Stimulated activated CD4-positive, alpha-beta T cell treated with anti-CD3 and anti-CD28 coated beads, Interleukin-1b, Interleukin-23, amount 100 ng/mL, for 4 hours (primary cell): ENCODE measurements around the gene TBC1D5.

Experiments
- DNase-seq, 2 donors: peaks; one replicate each; pipeline ENCODE4 v3.0.0-alpha.2; 2020; ENCODE audit warnings: low read depth in 2 of 2

Gene TBC1D5

GRCh38 chr3:17302774-17303173 lies 439.7 kb downstream of the TBC1D5 start:
- no peak for DNase-seq

GRCh38 chr3:17302170-17302569 lies 440.3 kb downstream of the TBC1D5 start:
- no peak for DNase-seq

GRCh38 chr3:17301271-17301670 lies 441.2 kb downstream of the TBC1D5 start:
- no peak for DNase-seq

GRCh38 chr3:17300441-17300840 lies 442.0 kb downstream of the TBC1D5 start:
- no peak for DNase-seq

GRCh38 chr3:17298038-17298437 lies 444.4 kb downstream of the TBC1D5 start:
- DNase-seq: no peak

DNA sequence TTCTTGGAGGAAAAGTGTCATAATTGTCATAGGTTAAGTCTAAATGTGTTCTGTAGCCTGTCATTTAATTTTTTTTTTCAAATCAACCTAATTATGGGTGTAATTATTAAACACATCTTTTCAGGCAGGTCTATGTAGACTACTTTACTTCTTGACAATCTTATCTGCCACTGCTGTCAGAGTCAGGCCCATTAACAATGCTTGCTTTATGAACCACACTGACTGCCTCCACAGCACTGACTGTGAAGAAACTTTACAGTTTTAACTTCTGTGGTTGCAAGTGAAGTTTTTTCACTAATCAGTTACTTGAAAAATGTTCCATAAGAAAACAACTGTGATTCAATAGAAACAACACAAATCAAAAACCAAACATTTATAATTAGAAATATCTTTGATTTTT lies 449.9 kb downstream of the TBC1D5 start:
- no peak for DNase-seq

DNA sequence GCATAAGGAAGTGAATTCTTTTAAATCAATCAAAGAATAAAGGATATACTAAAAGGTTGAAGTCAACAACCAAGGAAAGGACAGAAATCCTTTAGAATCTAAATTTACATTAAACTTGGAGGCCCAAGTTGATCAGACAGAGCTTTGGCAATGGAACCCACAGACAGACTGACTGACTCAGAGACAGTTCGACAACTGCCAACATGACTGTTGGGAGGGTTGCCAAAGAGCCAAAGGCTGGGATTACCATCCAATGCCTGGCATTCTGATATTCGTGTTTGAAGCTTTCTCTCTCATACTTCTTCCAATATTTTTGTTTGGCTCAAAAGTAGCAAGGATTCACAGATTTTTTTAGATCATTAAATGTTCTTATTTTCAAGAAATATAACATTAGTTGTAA lies 451.5 kb downstream of the TBC1D5 start:
- no peak for DNase-seq

DNA sequence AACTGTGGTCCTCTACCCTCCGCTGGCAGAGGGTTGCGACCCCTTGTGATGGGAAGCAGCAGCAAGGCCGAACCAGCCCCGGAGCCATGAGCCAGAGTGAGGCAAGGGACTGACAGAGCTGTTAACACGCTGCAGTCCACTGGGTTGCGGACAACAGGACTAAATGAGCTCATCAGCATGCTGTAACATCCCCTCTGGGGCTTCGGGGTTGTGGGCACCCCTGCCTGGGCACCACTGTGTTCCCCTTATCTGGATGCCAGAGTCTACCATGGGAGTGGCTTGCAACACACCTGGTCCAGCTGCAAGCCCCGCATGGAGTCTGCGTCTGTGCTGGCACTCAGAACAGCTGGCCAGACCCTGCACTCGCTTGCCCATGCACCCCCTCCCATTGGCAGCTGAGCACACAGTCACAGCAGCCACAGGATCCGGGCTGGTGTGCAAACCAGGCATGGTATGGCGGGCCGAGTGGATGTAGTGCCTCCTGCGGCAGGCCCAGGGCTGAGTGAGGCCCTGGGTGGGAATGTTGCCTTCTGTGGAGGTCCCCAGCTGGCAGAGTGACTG lies 453.5 kb downstream of the TBC1D5 start:
- no peak for DNase-seq

DNA sequence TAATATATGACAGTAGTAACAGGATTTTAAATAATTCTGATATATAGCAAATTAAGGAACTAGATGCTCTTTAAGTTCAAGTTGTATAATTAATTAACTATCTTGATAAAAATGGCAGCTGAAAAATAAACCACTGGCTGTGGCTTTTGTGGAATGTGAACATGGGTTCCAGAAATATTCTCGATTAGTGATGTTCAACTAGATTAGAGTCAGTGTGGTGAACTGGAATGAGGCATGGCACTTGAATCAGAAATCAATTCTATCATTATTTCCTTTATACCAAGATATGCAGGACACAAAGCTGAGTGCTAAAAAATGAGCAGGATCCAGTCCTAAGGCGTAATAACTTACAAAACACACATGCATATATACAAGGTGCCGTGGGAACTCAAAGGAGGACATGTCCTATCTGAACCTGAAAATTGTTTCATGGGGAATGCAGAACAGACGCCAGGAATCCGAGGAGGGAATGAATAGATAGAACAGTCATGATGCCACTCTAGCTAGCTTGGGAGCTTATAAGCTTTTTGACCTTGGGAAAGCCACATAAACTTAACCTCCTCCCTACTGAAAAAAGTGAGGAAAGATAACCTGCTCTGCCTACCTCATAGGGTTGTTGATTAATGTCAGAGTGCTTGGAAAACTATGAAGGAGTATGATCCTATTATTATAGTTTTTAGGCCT lies 455.3 kb downstream of the TBC1D5 start:
- no peak for DNase-seq

DNA sequence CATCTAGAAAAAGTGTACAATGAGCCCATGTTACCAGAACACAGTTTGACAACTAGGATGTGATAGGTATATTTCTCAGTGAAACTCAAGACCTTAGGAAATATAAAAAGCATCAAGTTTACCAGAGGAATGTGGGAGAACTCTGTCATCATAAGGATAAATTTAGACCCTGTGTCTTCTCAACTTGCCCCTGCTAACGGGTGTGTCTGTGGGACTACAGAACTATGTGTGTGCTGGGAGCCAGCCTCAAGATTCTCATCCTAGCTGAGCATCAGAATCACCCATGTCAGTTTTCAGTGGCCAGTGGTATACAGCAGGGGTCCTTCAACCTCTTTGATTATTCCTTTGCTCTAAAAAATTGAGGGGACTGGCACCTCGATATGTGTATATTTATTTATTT lies 464.4 kb downstream of the TBC1D5 start:
- no peak for DNase-seq

GRCh38 chr3:17266846-17267245 lies 475.6 kb downstream of the TBC1D5 start:
- DNase-seq: no peak

GRCh38 chr3:17261627-17262369 lies 480.6 kb downstream of the TBC1D5 start:
- no peak for DNase-seq

DNA sequence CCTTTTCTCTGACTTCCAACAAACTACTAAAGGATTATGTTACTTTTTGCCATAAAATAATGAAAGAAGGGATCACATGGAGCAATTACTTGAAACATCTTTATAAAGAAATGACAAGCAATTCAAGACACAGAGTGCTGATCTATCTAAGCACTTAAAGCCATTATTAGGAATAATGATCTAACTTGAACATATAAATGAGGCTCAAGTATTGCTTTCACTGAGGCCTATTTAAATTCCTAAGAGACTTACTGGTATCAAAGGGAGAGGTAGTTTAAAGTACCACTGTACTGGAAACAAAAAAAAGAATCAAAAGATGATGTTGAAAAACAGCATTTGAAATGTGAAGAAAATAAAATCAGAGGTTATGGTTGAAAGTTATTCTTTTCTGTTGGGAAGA lies 482.2 kb downstream of the TBC1D5 start:
- DNase-seq: no peak

DNA sequence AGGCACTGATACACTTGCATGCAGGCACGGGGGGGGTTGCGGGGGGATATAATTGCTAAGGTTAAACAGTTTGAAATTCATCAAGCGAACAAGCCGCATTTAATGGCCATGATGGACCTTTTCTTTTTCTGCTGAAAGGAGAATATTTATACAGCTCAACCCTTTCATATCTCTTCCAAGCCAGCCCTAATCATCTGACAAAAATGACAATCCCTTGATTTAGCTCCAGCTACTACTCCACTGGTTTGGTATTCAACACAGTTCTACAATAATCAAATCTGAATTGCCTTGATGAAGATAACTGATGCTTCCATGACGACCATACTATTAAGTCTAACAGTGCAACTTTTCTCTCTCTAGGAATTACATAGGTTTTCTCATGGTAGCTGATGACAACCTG lies 482.7 kb downstream of the TBC1D5 start:
- DNase-seq: no peak

DNA sequence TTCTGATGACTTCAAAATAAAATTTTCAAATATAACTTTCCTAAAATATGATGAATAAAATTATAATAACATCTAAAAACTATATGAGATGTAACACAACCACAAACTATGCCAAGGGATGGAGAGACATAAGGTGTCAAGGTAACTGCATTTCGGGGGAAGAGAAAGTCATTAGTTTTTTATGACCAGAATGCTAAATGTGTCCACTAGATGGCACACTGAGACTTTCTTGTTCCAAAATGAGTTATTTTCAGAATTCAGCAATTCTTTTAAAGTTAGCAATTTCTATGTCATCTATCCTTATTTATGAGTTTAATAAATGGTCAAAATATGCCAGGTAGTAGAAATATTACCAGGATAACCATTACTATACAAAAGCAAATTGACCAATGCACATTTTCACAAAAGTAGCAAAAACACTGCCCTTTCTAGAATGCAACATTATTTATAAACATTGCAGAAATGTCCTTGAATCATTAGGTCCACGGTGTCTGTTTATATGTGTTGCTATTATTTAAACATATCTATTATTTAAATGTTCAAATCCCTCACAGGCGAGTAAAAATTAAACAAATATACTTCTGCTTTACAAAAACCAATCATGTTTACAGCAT lies 483.5 kb downstream of the TBC1D5 start:
- DNase-seq: peak in 1 of 2 donors; percentile 1

GRCh38 chr3:17257269-17257668 lies 485.2 kb downstream of the TBC1D5 start:
- DNase-seq: no peak

- no peak for DNase-seq
These were observed 498.8 kb downstream of the TBC1D5 start for GRCh38 chr3:17243621-17244020.

- DNase-seq: no peak
These were observed 503.0 kb downstream of the TBC1D5 start for GRCh38 chr3:17239417-17239816.

DNA sequence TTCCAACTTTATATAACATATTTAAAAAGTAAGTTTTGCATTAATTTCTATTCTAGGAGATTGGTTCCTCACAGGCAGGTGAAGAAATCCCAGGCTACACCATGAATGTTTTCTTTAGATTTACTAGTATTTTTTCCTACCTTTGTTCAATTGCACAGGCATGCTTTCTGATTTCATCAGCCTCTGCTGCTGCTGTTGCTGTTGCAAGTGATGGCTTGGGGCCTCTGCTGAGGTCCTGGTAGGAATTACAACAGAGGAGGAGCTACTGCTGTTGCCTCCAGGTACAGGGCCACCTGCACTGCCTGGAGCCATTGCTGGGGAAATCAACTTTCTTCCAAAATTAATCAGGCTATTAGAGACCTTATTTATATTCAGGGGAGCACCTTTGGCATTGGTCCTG lies 504.4 kb downstream of the TBC1D5 start:
- no peak for DNase-seq

- DNase-seq: no peak
These were observed 507.1 kb downstream of the TBC1D5 start for GRCh38 chr3:17235310-17235709.

GRCh38 chr3:17234382-17234781 lies 508.0 kb downstream of the TBC1D5 start:
- DNase-seq: no peak

DNA sequence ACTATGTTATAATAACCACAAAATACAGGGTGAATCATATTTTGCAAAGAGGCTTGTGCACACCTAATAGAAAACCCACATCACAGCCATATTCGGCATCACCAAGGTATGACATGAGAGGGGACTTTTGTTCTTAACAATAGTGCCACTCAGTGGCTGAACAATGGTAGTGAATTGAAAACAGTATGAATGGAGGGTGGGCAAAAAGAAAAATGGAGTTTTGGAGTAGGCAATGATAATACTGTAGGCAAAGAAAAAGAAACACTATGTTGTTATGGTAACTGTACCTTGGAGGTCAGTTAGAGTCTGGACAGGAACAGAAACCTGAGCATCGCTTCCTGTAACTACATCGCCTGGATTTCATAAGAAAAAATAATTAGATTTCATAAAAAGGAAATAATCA lies 509.0 kb downstream of the TBC1D5 start:
- peak in 1 of 2 donors; percentile 30 for DNase-seq

DNA sequence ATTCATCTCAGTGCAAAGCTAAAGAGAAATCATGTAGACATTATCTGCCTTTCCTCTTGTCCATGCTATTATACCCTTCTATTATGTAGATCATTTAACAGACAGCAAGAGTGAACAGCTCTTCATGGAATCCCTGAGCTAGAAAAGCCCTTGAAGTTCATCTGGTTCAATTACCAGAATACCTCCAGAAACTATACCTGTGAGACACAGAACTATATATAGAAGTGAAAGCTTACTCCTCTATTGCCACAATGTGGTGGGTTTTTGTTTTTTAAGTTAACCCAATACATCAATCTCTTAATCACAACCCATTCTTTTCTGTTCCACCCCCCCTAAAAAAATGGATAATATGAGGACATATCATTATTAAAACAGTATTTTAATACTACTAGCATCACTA lies 510.0 kb downstream of the TBC1D5 start:
- no peak for DNase-seq
